Measurements from ENCODE around the gene LRRC4C.
A peak's percentile ranks its signal among the peaks of the same experiment; 100 is the strongest.

- TF ChIP-seq CTCF (IDR thresholded peaks at IDR 0.05) = peak; percentile 61 to 72 (median 65)
- no peak for TF ChIP-seq POLR2A (IDR thresholded peaks at IDR 0.05)
These were observed 27.7 kb downstream of the LRRC4C start for GRCh38 chr11:41431784-41432183.
